SK-N-SH (cell line): ENCODE data around the gene MYO1H. TPM values are rescaled to one million over a fixed set of nuclear protein-coding genes. Genes with fewer than 3 reads are reported as not detected.

Experiments
- CTCF ChIA-PET: fragments of 300-600, 350-600 bp; formaldehyde crosslinking; extraction: SDS; loops from one replicate; lab custom pipeline; 2021; lab: Yijun Ruan, JAX
- POLR2A ChIA-PET: fragments of 350-600 bp; sonication (Branson Sonifier 250); formaldehyde crosslinking; extraction: SDS; loops from one replicate; lab custom pipeline; 2020; ENCODE audit warnings: antibody characterized with exemption, inconsistent platforms; lab: Yijun Ruan, JAX
- DNase-seq: peaks from one replicate; pipeline ENCODE4 v3.0.0; 2012
- H2AFZ ChIP-seq: fragments of 200-600 bp; sonication (generic); 2 replicates; pipeline ENCODE4 v1.8.1; 2016; ENCODE audit warnings: antibody characterized with exemption, mild to moderate bottlenecking, low read depth
- H3F3A ChIP-seq: fragments of 200-600 bp; sonication (generic); replicated peaks from 2 replicates; pipeline ENCODE3; 2016; ENCODE audit warnings: antibody characterized with exemption, mild to moderate bottlenecking; ENCODE audit not compliant: insufficient read depth
- H3K27ac ChIP-seq, 2 experiments: fragments of 200-500 bp in 1 of 2; fragments of 200-600 bp in 1 of 2; sonication (Bioruptor generic) in 1 of 2; sonication (generic), shearing (Covaris generic) in 1 of 2; 2 replicates each; pipeline versions ENCODE4 v1.5.1 to v1.6.1; 2014 to 2016; ENCODE audit warnings: low read depth in 2 of 2, inconsistent platforms in 1 of 2, low read length in 1 of 2, mild to moderate bottlenecking in 1 of 2, mixed read lengths in 1 of 2
- H3K27me3 ChIP-seq: fragments of 200-600 bp; sonication (generic), shearing (Covaris generic); 2 replicates; pipeline ENCODE4 v1.6.1; 2016; ENCODE audit warnings: mixed run types; ENCODE audit not compliant: insufficient read depth
- H3K36me3 ChIP-seq, 2 experiments: fragments of 200-500 bp in 1 of 2; fragments of 200-600 bp in 1 of 2; sonication (Bioruptor generic) in 1 of 2; sonication (generic) in 1 of 2; replicated peaks in 1 of 2; 2 replicates each; pipeline versions ENCODE3 to v1.5.1; 2014 to 2016; ENCODE audit warnings: low read length in 1 of 2, mild to moderate bottlenecking in 1 of 2; ENCODE audit not compliant: insufficient read depth in 2 of 2, control insufficient read depth in 1 of 2
- H3K4me1 ChIP-seq, 2 experiments: fragments of 200-500 bp in 1 of 2; fragments of 200-600 bp in 1 of 2; sonication (Bioruptor generic) in 1 of 2; sonication (generic), shearing (Covaris generic) in 1 of 2; 2 replicates each; pipeline versions ENCODE4 v1.5.1 to v1.6.1; 2014 to 2016; ENCODE audit warnings: low read depth in 1 of 2, low read length in 1 of 2, mixed run types in 1 of 2; ENCODE audit not compliant: insufficient read depth in 2 of 2, control insufficient read depth in 1 of 2
- H3K4me2 ChIP-seq: fragments of 200-600 bp; sonication (generic), shearing (Covaris generic); 2 replicates; pipeline ENCODE4 v1.6.1; 2017; ENCODE audit warnings: mixed run types
- H3K4me3 ChIP-seq, 2 experiments: fragments of 200-500 bp in 1 of 2; fragments of 200-600 bp in 1 of 2; sonication (Bioruptor generic) in 1 of 2; sonication (generic), shearing (Covaris generic) in 1 of 2; 2 replicates each; pipeline versions ENCODE4 v1.5.1 to v1.8.1; 2014 to 2016; ENCODE audit warnings: low read depth in 2 of 2, inconsistent platforms in 1 of 2, low read length in 1 of 2, mild to moderate bottlenecking in 1 of 2, mixed read lengths in 1 of 2, moderate library complexity in 1 of 2
- H3K79me2 ChIP-seq: fragments of 200-600 bp; sonication (generic); 2 replicates; pipeline ENCODE4 v1.8.1; 2017; ENCODE audit warnings: mild to moderate bottlenecking; ENCODE audit not compliant: insufficient read depth
- H3K9ac ChIP-seq: fragments of 200-600 bp; sonication (generic); 2 replicates; pipeline ENCODE4 v1.6.1; 2017; ENCODE audit warnings: mixed run types
- H3K9me2 ChIP-seq: fragments of 200-600 bp; sonication (generic); 2 replicates; pipeline ENCODE4 v1.6.1; 2017; ENCODE audit warnings: mixed run types
- H3K9me3 ChIP-seq: fragments of 200-600 bp; sonication (generic); 2 replicates; pipeline ENCODE4 v1.6.1; 2017; ENCODE audit warnings: mixed run types, mild to moderate bottlenecking, moderate library complexity
- H4K20me1 ChIP-seq: fragments of 200-600 bp; sonication (generic); 2 replicates; pipeline ENCODE4 v1.6.1; 2017; ENCODE audit warnings: mild to moderate bottlenecking, mixed run types; ENCODE audit not compliant: insufficient read depth
- CHD2 ChIP-seq: fragments of 150-350 bp; IDR thresholded peaks from 2 replicates; pipeline ENCODE4 v1.6.1; 2018; ENCODE audit warnings: low read length; ENCODE audit not compliant: partially characterized antibody
- ELF1 ChIP-seq: IDR thresholded peaks from 2 replicates; pipeline ENCODE4 v1.4.0; 2012
- FOSL2 ChIP-seq: IDR thresholded peaks from 2 replicates; pipeline ENCODE4 v1.4.0; 2012; ENCODE audit warnings: low read depth, mild to moderate bottlenecking, moderate library complexity, borderline replicate concordance
- FOXM1 ChIP-seq: IDR thresholded peaks from 2 replicates; pipeline ENCODE4 v1.4.0; 2012; ENCODE audit warnings: low read depth, mild to moderate bottlenecking
- GABPA ChIP-seq: IDR thresholded peaks from 2 replicates; pipeline ENCODE4 v1.4.0; 2012; ENCODE audit warnings: low read depth, mild to moderate bottlenecking
- GATA2 ChIP-seq: sonication (generic); formaldehyde crosslinking; IDR thresholded peaks from 2 replicates; pipeline ENCODE4 v1.5.0; 2020; ENCODE audit warnings: mild to moderate bottlenecking, missing genetic modification reagents
- MAX ChIP-seq: IDR thresholded peaks from 2 replicates; pipeline ENCODE4 v1.4.0; 2012; ENCODE audit warnings: low read depth
- MXI1 ChIP-seq: IDR thresholded peaks from 2 replicates; pipeline ENCODE4 v1.6.1; 2012; ENCODE audit warnings: mild to moderate bottlenecking, low read depth, low read length, improper control_type of control experiment
- NFIC ChIP-seq: IDR thresholded peaks from 2 replicates; pipeline ENCODE4 v1.4.0; 2012; ENCODE audit warnings: borderline replicate concordance
- NRF1 ChIP-seq: IDR thresholded peaks from 2 replicates; pipeline ENCODE4 v1.6.1; 2012; ENCODE audit warnings: low read depth, mild to moderate bottlenecking, low read length
- PBX3 ChIP-seq: IDR thresholded peaks from 2 replicates; pipeline ENCODE4; 2012
- RCOR1 ChIP-seq: fragments of 150-350 bp; IDR thresholded peaks from 2 replicates; pipeline ENCODE4 v1.6.1; 2017; ENCODE audit warnings: antibody characterized with exemption, low read length
- RFX5 ChIP-seq: IDR thresholded peaks from 2 replicates; pipeline ENCODE4 v1.6.1; 2012; ENCODE audit warnings: mild to moderate bottlenecking, improper control_type of control experiment, low read length
- RXRA ChIP-seq: IDR thresholded peaks from 2 replicates; pipeline ENCODE4 v1.4.0; 2012; ENCODE audit warnings: low read depth, mild to moderate bottlenecking, borderline replicate concordance
- SIN3A ChIP-seq: IDR thresholded peaks from 2 replicates; pipeline ENCODE4 v1.6.1; 2012; ENCODE audit warnings: low read depth, mild to moderate bottlenecking, low read length, moderate library complexity, borderline replicate concordance
- TEAD4 ChIP-seq: IDR thresholded peaks from 2 replicates; pipeline ENCODE4 v1.4.0; 2012; ENCODE audit warnings: mild to moderate bottlenecking, borderline replicate concordance; ENCODE audit not compliant: insufficient read depth
- YY1 ChIP-seq: IDR thresholded peaks from 2 replicates; pipeline ENCODE4 v1.4.0; 2012; ENCODE audit warnings: low read depth, mild to moderate bottlenecking
- WGBS: methylation state at CpG from one replicate; pipeline ENCODE4 v1.1.6; 2017; ENCODE audit warnings: low lambda C conversion rate; 5-methylcytosine and 5-hydroxymethylcytosine counted together
- polyA plus RNA-seq, 3 experiments: library from polyadenylated mRNA; depleted of rRNA; stranded (reverse); fragments of >200 nt; gene quantifications; 2 replicates each; pipeline ENCODE4 v1.2.3, GENCODE V29; 2012
- TF ChIP-seq, protein P1 (sequence below): fragments of 200-600 bp; sonication (generic); IDR thresholded peaks from 2 replicates; pipeline ENCODE4 v1.6.1; 2017; ENCODE audit warnings: antibody characterized with exemption, mild to moderate bottlenecking, moderate library complexity
- TF ChIP-seq, protein P2 (sequence below): fragments of 150-350 bp; IDR thresholded peaks from 2 replicates; pipeline ENCODE4 v1.6.1; 2016; ENCODE audit warnings: mild to moderate bottlenecking, low read depth, low read length

Gene MYO1H
- polyA plus RNA-seq, 1 of the 3 experiments (the other 2 are of a cell fraction) = not detected

- no peak overlapping the region for H3K27ac ChIP-seq
- POLR2A ChIA-PET = no interaction called here
- no peaks in the 10 kb centered on the region for H3K79me2 ChIP-seq
- H3K4me2 ChIP-seq = no peak overlapping the region
- peaks cover 0 to 1% of the 10 kb centered on the region in 2 experiments; a peak in 1 of 4 replicates for H3K4me1 ChIP-seq
- H3K9ac ChIP-seq = no peak overlapping the region
- no peaks in the 10 kb centered on the region for H3F3A ChIP-seq
- CTCF ChIA-PET = interaction anchor here (0.9 to 2.1 kb wide), 3 partner anchors 7 to 41 kb away, joined by 3 to 9 read pairs (median 4); no protein-coding TSS in a partner anchor
- TF ChIP-seq ELF1 = no peak
- TF ChIP-seq FOSL2 = no peak
- TF ChIP-seq, protein P1, sequence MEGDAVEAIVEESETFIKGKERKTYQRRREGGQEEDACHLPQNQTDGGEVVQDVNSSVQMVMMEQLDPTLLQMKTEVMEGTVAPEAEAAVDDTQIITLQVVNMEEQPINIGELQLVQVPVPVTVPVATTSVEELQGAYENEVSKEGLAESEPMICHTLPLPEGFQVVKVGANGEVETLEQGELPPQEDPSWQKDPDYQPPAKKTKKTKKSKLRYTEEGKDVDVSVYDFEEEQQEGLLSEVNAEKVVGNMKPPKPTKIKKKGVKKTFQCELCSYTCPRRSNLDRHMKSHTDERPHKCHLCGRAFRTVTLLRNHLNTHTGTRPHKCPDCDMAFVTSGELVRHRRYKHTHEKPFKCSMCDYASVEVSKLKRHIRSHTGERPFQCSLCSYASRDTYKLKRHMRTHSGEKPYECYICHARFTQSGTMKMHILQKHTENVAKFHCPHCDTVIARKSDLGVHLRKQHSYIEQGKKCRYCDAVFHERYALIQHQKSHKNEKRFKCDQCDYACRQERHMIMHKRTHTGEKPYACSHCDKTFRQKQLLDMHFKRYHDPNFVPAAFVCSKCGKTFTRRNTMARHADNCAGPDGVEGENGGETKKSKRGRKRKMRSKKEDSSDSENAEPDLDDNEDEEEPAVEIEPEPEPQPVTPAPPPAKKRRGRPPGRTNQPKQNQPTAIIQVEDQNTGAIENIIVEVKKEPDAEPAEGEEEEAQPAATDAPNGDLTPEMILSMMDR = no peak
- no peak for TF ChIP-seq RXRA
- no peak for TF ChIP-seq RCOR1
- TF ChIP-seq PBX3 = no peak
- TF ChIP-seq GATA2 (CRISPR knock-in tag) = no peak
- no peak for TF ChIP-seq FOXM1
- TF ChIP-seq NFIC = no peak
- TF ChIP-seq NRF1 = no peak
- TF ChIP-seq MXI1 = no peak
- no peak for TF ChIP-seq SIN3A
- TF ChIP-seq TEAD4 = no peak
- no peak for TF ChIP-seq YY1
- TF ChIP-seq, protein P2, sequence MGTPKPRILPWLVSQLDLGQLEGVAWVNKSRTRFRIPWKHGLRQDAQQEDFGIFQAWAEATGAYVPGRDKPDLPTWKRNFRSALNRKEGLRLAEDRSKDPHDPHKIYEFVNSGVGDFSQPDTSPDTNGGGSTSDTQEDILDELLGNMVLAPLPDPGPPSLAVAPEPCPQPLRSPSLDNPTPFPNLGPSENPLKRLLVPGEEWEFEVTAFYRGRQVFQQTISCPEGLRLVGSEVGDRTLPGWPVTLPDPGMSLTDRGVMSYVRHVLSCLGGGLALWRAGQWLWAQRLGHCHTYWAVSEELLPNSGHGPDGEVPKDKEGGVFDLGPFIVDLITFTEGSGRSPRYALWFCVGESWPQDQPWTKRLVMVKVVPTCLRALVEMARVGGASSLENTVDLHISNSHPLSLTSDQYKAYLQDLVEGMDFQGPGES = no peak
- TF ChIP-seq GABPA = no peak
- no peak for TF ChIP-seq RFX5
- no peak for TF ChIP-seq MAX
- TF ChIP-seq CHD2 = no peak
- DNase-seq = no peak
- H3K4me3 ChIP-seq = no peak overlapping the region
- H3K27me3 ChIP-seq = no peaks in the 10 kb centered on the region
- no peaks in the 10 kb centered on the region for H3K9me2 ChIP-seq
- H3K36me3 ChIP-seq = no peaks in the 10 kb centered on the region
- WGBS = 90% methylated on average over 16 of the region's 17 CpGs
- no peak overlapping the region for H2AFZ ChIP-seq
- no peaks in the 10 kb centered on the region for H3K9me3 ChIP-seq
- no peaks in the 10 kb centered on the region for H4K20me1 ChIP-seq
Measured at GRCh38 chr12:109435428-109436187, 87.9 kb downstream of the MYO1H start.
